CD4-positive, alpha-beta T cell treated with Interleukin-1 beta for 1 hour (primary cell): ENCODE results near the gene SMG6.
A peak's percentile ranks its signal among the peaks of the same experiment; 100 is the strongest.
"Not testable (repeated sequence)": the region's sequence is repeated elsewhere in the genome, so short reads cannot be mapped to it uniquely, and the experiment has no call there.

Experiments used
- DNase-seq, 2 donors: peaks; one replicate each; pipeline ENCODE4 v3.0.0-alpha.2; 2020 to 2022

SMG6 gene

GRCh38 chr17:2303204-2304188, at the start of gene SMG6, which contains the start of gene SRR:
SMG6 (minus strand) TSS chr17:2303785; CDS start chr17:2303720, 65 bp downstream.
SRR (plus strand) TSS chr17:2303950; CDS start chr17:2315561, 11,611 bp downstream.
- DNase-seq = peak; percentile 94 to 96

- DNase-seq = no peak
Observed at GRCh38 chr17:2351269-2351668, 47.7 kb upstream of the SMG6 start.

- DNase-seq = no peak
Observed at GRCh38 chr17:2347805-2348685, 44.5 kb upstream of the SMG6 start.

GRCh38 chr17:2346475-2346874, 42.9 kb upstream of the SMG6 start:
- no peak for DNase-seq

GRCh38 chr17:2344528-2344927, 40.9 kb upstream of the SMG6 start:
- no peak for DNase-seq

- no peak for DNase-seq
Observed at GRCh38 chr17:2343421-2343820, 39.8 kb upstream of the SMG6 start.

GRCh38 chr17:2338315-2338657, 34.7 kb upstream of the SMG6 start:
- no peak for DNase-seq

- peak; percentile 57 to 68 for DNase-seq
Observed at GRCh38 chr17:2337544-2338314, 34.1 kb upstream of the SMG6 start.

- peak; percentile 74 to 79 for DNase-seq
Observed at GRCh38 chr17:2336852-2337543, 33.4 kb upstream of the SMG6 start, which contains the start of gene SGSM2. SGSM2 (plus strand) TSS chr17:2337501; CDS start chr17:2337689, 188 bp downstream.

- peak; percentile 84 to 85 for DNase-seq
Observed at GRCh38 chr17:2336215-2336851, 32.7 kb upstream of the SMG6 start, which contains the start of gene TSR1. TSR1 (minus strand) TSS chr17:2336457; CDS start chr17:2336427, 30 bp downstream.

GRCh38 chr17:2335726-2336214, 32.2 kb upstream of the SMG6 start:
- DNase-seq = no peak

GRCh38 chr17:2331303-2331702, 27.7 kb upstream of the SMG6 start:
- no peak for DNase-seq

GRCh38 chr17:2323629-2324314, 20.2 kb upstream of the SMG6 start:
- no peak for DNase-seq

GRCh38 chr17:2321399-2321798, 17.8 kb upstream of the SMG6 start:
- no peak for DNase-seq

- no peak for DNase-seq
Observed at GRCh38 chr17:2319051-2319450, 15.5 kb upstream of the SMG6 start.

- DNase-seq = no peak
Observed at GRCh38 chr17:2317796-2318195, 14.2 kb upstream of the SMG6 start.

GRCh38 chr17:2316916-2317205, 13.3 kb upstream of the SMG6 start:
- DNase-seq = not testable (repeated sequence)

GRCh38 chr17:2312736-2313135, 9.2 kb upstream of the SMG6 start:
- no peak for DNase-seq

GRCh38 chr17:2309338-2310154, 6.0 kb upstream of the SMG6 start:
- no peak for DNase-seq

- DNase-seq = no peak
Observed at GRCh38 chr17:2304931-2305330, 1.3 kb upstream of the SMG6 start.
